ENCODE results near the gene MYMK. TPM values are rescaled to one million over a fixed set of nuclear protein-coding genes. Genes with fewer than 3 reads are reported as not detected.

Gene MYMK
- polyA plus RNA-seq, 3 donors: not detected

DNA sequence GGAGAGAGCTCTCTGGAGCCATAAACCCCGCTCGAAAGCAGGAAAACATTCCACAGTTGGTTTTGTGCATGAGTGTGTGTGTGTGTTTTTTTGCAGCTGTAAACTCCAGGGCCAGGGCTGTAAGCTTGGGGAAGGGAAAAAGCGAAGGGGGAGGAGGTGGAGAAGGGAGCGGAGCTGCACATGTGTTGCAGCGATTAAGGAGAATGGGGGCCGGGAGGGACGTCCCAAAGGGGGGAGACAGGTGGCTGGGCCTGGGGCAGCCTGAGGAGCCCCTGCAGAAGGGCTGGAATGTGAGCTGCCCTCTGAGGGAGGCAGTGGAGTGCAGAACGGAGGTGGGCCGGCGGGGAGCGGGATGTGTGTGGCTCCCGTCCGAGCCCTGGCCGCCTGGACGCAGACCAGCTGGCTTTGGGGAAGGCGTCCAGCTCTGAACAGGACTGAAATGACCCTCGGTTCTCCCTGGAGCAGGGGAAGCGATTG, 2.7 kb upstream of the MYMK start:
- intact Hi-C loops (cut with micrococcal nuclease): no loop called here
- no peaks in the 10 kb centered on the region for H3K9me3 ChIP-seq (replicated peaks in 1 of 2; ENCODE audit: control insufficient read depth in 1 of 2, insufficient read depth in 1 of 2, low read length in 2 of 2)
- Mint-ChIP-seq H3K36me3 (no peaks in the 10 kb centered on the region), H3K27me3 (ENCODE audit: low read depth in 3 of 3) (peaks cover 6 to 15% (median 11%) of the 10 kb centered on the region in 3 donors), H3K9me3 (no peaks in the 10 kb centered on the region), H3K4me3 (no peak overlapping the region), H3K4me1 (no peaks in the 10 kb centered on the region), H3K27ac (no peak overlapping the region)
- H3K4me1 ChIP-seq (ENCODE audit: control insufficient read depth in 1 of 2, insufficient read depth in 2 of 2, low read length in 2 of 2): no peaks in the 10 kb centered on the region
- H3K9ac ChIP-seq (ENCODE audit: insufficient read depth, low read length, poor library complexity, severe bottlenecking): no peak overlapping the region
- no peak overlapping the region for H3K27ac ChIP-seq (ENCODE audit: low read depth in 1 of 2, low read length in 2 of 2)
- H2AFZ ChIP-seq (ENCODE audit: insufficient read depth, low read depth, low read length, poor library complexity, severe bottlenecking): no peak overlapping the region
- no peaks in the 10 kb centered on the region for H4K20me1 ChIP-seq (ENCODE audit: insufficient read depth, low read length)
- DNase-seq: no peak
- no peak for TF ChIP-seq CTCF (IDR thresholded peaks at IDR 0.05)
- no peaks in the 10 kb centered on the region for H3K36me3 ChIP-seq (replicated peaks in 1 of 2; ENCODE audit: control insufficient read depth in 1 of 2, insufficient read depth in 2 of 2, low read length in 2 of 2)
- H3K4me3 ChIP-seq (replicated peaks in 1 of 3; ENCODE audit: low read depth in 2 of 3, low read length in 3 of 3): no peak overlapping the region
- no peak overlapping the region for H3K4me2 ChIP-seq (replicated peaks; ENCODE audit: extremely low read depth, low read length, poor library complexity, severe bottlenecking)
- no peaks in the 10 kb centered on the region for H3K79me2 ChIP-seq (ENCODE audit: insufficient read depth, low read length)
- H3K27me3 ChIP-seq (ENCODE audit: control insufficient read depth in 2 of 2, insufficient read depth in 2 of 2, low read length in 2 of 2): peaks cover 0 to 2% of the 10 kb centered on the region in 2 donors
- WGBS (ENCODE audit: insufficient coverage): 89% methylated on average over 5 of the region's 18 CpGs

- H3K36me3 Mint-ChIP-seq: no peaks in the 10 kb centered on the region
- H3K9ac ChIP-seq (ENCODE audit: insufficient read depth, low read length, poor library complexity, severe bottlenecking): no peak overlapping the region
- no peak overlapping the region for H3K4me3 Mint-ChIP-seq
- intact Hi-C loops (cut with micrococcal nuclease): no loop called here
- H3K27ac Mint-ChIP-seq: no peak overlapping the region
- no peaks in the 10 kb centered on the region for H3K36me3 ChIP-seq (replicated peaks in 1 of 2; ENCODE audit: control insufficient read depth in 1 of 2, insufficient read depth in 2 of 2, low read length in 2 of 2)
- H3K27me3 Mint-ChIP-seq (ENCODE audit: low read depth in 3 of 3): peaks cover 8 to 9% (median 8%) of the 10 kb centered on the region in 3 donors
- no peak overlapping the region for H3K4me3 ChIP-seq (replicated peaks in 1 of 3; ENCODE audit: low read depth in 2 of 3, low read length in 3 of 3)
- no peaks in the 10 kb centered on the region for H3K4me1 Mint-ChIP-seq
- no peak overlapping the region for H3K27ac ChIP-seq (ENCODE audit: low read depth in 1 of 2, low read length in 2 of 2)
- H3K4me1 ChIP-seq (ENCODE audit: control insufficient read depth in 1 of 2, insufficient read depth in 2 of 2, low read length in 2 of 2): no peaks in the 10 kb centered on the region
- no peaks in the 10 kb centered on the region for H3K79me2 ChIP-seq (ENCODE audit: insufficient read depth, low read length)
- TF ChIP-seq CTCF (IDR thresholded peaks at IDR 0.05): no peak
- no peaks in the 10 kb centered on the region for H3K9me3 Mint-ChIP-seq
- no peaks in the 10 kb centered on the region for H3K9me3 ChIP-seq (replicated peaks in 1 of 2; ENCODE audit: control insufficient read depth in 1 of 2, insufficient read depth in 1 of 2, low read length in 2 of 2)
- 44% methylated on average over 19 of the region's 21 CpGs for WGBS (ENCODE audit: insufficient coverage)
- no peak overlapping the region for H3K4me2 ChIP-seq (replicated peaks; ENCODE audit: extremely low read depth, low read length, poor library complexity, severe bottlenecking)
- H4K20me1 ChIP-seq (ENCODE audit: insufficient read depth, low read length): no peaks in the 10 kb centered on the region
- H2AFZ ChIP-seq (ENCODE audit: insufficient read depth, low read depth, low read length, poor library complexity, severe bottlenecking): no peak overlapping the region
- H3K27me3 ChIP-seq (ENCODE audit: control insufficient read depth in 2 of 2, insufficient read depth in 2 of 2, low read length in 2 of 2): no peaks in the 10 kb centered on the region
- no peak for DNase-seq
Measured at GRCh38 chr9:133526721-133527321, 2.1 kb upstream of the MYMK start.

Data from CD14-positive monocyte (primary cell).